SK-N-SH treated with all-trans-retinoic acid at 6 μM for 48 hours (cell line): ENCODE measurements around the gene SCYGR4.

Experiments
- ESRRG ChIP-seq: fragments of 250-450 bp; sonication (Bioruptor Pico); IDR thresholded peaks from 2 replicates; pipeline ENCODE4 v1.6.1; 2021; ENCODE audit warnings: mild to moderate bottlenecking
- ISL1 ChIP-seq: fragments of 250-450 bp; sonication (Bioruptor Pico); IDR thresholded peaks from 2 replicates; pipeline ENCODE4 v2.1.2; 2022; ENCODE audit warnings: mild to moderate bottlenecking, moderate library complexity
- RARB ChIP-seq: fragments of 250-450 bp; sonication (Bioruptor Pico); IDR thresholded peaks from 2 replicates; pipeline ENCODE4 v1.8.0; 2021; ENCODE audit warnings: mild to moderate bottlenecking, moderate library complexity
- TF ChIP-seq, protein P1 (sequence below): fragments of 250-450 bp; sonication (Bioruptor Pico); IDR thresholded peaks from 2 replicates; pipeline ENCODE4 v1.5.1; 2020; ENCODE audit warnings: low read depth, mild to moderate bottlenecking, moderate library complexity

DNA sequence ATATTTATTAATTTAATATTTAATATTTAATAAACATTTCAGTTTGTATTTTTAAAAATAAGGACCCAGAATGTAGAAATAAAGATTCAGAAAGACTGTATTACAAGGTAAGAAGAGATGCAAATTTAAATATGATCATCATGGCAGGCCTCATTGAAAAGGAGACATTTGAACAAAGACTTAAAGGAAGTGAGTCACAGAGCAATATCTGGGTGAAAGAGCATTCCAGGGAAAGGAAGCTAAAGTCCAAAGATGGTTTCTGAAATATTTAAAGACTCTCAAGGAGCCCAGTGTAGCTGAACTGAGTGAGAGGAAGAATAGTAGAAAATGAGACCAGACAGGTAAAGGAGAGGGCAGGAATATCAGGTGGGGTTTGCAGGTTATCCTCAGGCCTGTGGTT, 5.9 kb downstream of the SCYGR4 start:
- TF ChIP-seq ISL1: no peak
- TF ChIP-seq RARB (CRISPR knock-in tag): no peak
- TF ChIP-seq ESRRG: no peak
- TF ChIP-seq, protein P1, sequence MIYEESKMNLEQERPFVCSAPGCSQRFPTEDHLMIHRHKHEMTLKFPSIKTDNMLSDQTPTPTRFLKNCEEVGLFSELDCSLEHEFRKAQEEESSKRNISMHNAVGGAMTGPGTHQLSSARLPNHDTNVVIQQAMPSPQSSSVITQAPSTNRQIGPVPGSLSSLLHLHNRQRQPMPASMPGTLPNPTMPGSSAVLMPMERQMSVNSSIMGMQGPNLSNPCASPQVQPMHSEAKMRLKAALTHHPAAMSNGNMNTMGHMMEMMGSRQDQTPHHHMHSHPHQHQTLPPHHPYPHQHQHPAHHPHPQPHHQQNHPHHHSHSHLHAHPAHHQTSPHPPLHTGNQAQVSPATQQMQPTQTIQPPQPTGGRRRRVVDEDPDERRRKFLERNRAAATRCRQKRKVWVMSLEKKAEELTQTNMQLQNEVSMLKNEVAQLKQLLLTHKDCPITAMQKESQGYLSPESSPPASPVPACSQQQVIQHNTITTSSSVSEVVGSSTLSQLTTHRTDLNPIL (CRISPR knock-in tag): no peak
